HepG2 (cell line): Measurements from ENCODE around the gene FKTN. TPM values are rescaled to one million over a fixed set of nuclear protein-coding genes. Genes with fewer than 3 reads are reported as not detected.

Source experiments
- ATAC-seq: fragments of 200-7000 bp; cut with Tn5 transposase; 3 replicates; pipeline ENCODE4 v1.9.1; 2020; ENCODE audit warnings: mild to moderate bottlenecking, moderate library complexity
- BruUV-seq: library from RNA; stranded (reverse); fragments of 400-500 nt; replicated peaks from 2 replicates; lab custom pipeline; 2021; lab: Mats Ljungman, UMichigan
- CTCF ChIA-PET: fragments of 300-600 bp; formaldehyde crosslinking; extraction: SDS; loops from one replicate; lab custom pipeline; 2021; ENCODE audit warnings: low total read pairs, inconsistent platforms, low intra/inter-chr PET ratio; lab: Yijun Ruan, JAX
- POLR2A ChIA-PET: fragments of 350-600 bp; sonication (Branson Sonifier 250); formaldehyde crosslinking; loops from one replicate; lab custom pipeline; 2020; ENCODE audit warnings: antibody characterized with exemption, inconsistent platforms; lab: Yijun Ruan, JAX
- DNase-seq: peaks from one replicate; pipeline ENCODE4 v3.0.0-alpha.2; 2015; ENCODE audit warnings: low spot score
- FAIRE-seq: peaks from 3 replicates; lab custom pipeline; 2011; peaks lifted over from hg19 to GRCh38; lab: Jason Lieb, UNC
- H2AFZ ChIP-seq: one replicate; pipeline ENCODE4 v1.6.1; 2011; ENCODE audit warnings: low read length, inconsistent platforms
- H3K27ac ChIP-seq: fragments of 300-600 bp; 3 replicates; pipeline ENCODE4 v1.8.0; 2011; ENCODE audit warnings: mixed run types, mild to moderate bottlenecking, mixed read lengths, low read length, inconsistent platforms; ENCODE audit not compliant: insufficient read depth; ENCODE audit errors: extremely low read length
- H3K27me3 ChIP-seq, 2 experiments: fragments of 200-600 bp in 1 of 2; 2 replicates in 1 of 2; 3 replicates in 1 of 2; pipeline versions ENCODE4 v1.6.0 to v1.8.0; 2011; ENCODE audit warnings: low read length in 2 of 2, mild to moderate bottlenecking in 2 of 2, moderate library complexity in 2 of 2, inconsistent platforms in 1 of 2; ENCODE audit not compliant: insufficient read depth in 2 of 2, control insufficient read depth in 1 of 2
- H3K36me3 ChIP-seq, 2 experiments: fragments of 200-600 bp in 1 of 2; replicated peaks in 1 of 2; 2 replicates in 1 of 2; 3 replicates in 1 of 2; pipeline versions ENCODE4 v1.5.1 to v1.8.0; 2011; ENCODE audit warnings: low read length in 2 of 2, inconsistent platforms in 1 of 2; ENCODE audit not compliant: insufficient read depth in 2 of 2, control insufficient read depth in 1 of 2
- H3K4me1 ChIP-seq: 2 replicates; pipeline ENCODE4 v1.5.1; 2012; ENCODE audit warnings: low read length, inconsistent platforms; ENCODE audit not compliant: insufficient read depth
- H3K4me2 ChIP-seq: 2 replicates; pipeline ENCODE4 v1.6.0; 2011; ENCODE audit warnings: low read depth, low read length, inconsistent platforms
- H3K4me3 ChIP-seq, 3 experiments: fragments of 200-600 bp in 1 of 3; sonication (generic), shearing (Covaris generic) in 1 of 3; replicated peaks in 1 of 3; 2 replicates each; pipeline ENCODE4 v1.5.1; 2011 to 2016; ENCODE audit warnings: low read length in 3 of 3, inconsistent platforms in 2 of 3, low read depth in 2 of 3, mild to moderate bottlenecking in 2 of 3, control low read depth in 1 of 3, mixed read lengths in 1 of 3; ENCODE audit not compliant: insufficient read depth in 1 of 3
- H3K79me2 ChIP-seq: one replicate; pipeline ENCODE4 v1.6.1; 2011; ENCODE audit warnings: low read length, inconsistent platforms; ENCODE audit not compliant: insufficient read depth
- H3K9ac ChIP-seq: 2 replicates; pipeline ENCODE4 v1.6.0; 2011; ENCODE audit warnings: mild to moderate bottlenecking, low read depth, low read length, inconsistent platforms; ENCODE audit not compliant: insufficient read depth
- H3K9me3 ChIP-seq: 2 replicates; pipeline ENCODE4 v1.5.1; 2012; ENCODE audit warnings: mild to moderate bottlenecking, low read length
- H4K20me1 ChIP-seq: 2 replicates; pipeline ENCODE4 v1.6.0; 2011; ENCODE audit warnings: inconsistent platforms, mild to moderate bottlenecking, low read length, moderate library complexity; ENCODE audit not compliant: insufficient read depth
- CSRNP1 ChIP-seq: sonication (generic); formaldehyde crosslinking; IDR thresholded peaks from 2 replicates; pipeline ENCODE4 v1.8.1; 2023; ENCODE audit warnings: mild to moderate bottlenecking, missing genetic modification reagents
- NFKBIZ ChIP-seq: IDR thresholded peaks from 2 replicates; pipeline ENCODE4 v1.6.1; 2018; ENCODE audit warnings: missing genetic modification reagents, missing compliant biosample characterization
- PTBP1 ChIP-seq: fragments of 200-400 bp; formaldehyde crosslinking; IDR thresholded peaks from 2 replicates; pipeline ENCODE4 v1.6.1; 2018; ENCODE audit warnings: low read length, low read depth; ENCODE audit not compliant: poor library complexity, severe bottlenecking
- RBFOX2 ChIP-seq: fragments of 200-400 bp; formaldehyde crosslinking; IDR thresholded peaks from 2 replicates; pipeline ENCODE4 v1.6.1; 2017; ENCODE audit warnings: low read depth, mild to moderate bottlenecking, low read length
- ZNF121 ChIP-seq: sonication (generic); formaldehyde crosslinking; IDR thresholded peaks from 2 replicates; pipeline ENCODE4 v1.5.0; 2020; ENCODE audit warnings: mild to moderate bottlenecking, missing genetic modification reagents
- ZNF263 ChIP-seq: sonication (generic); formaldehyde crosslinking; IDR thresholded peaks from 2 replicates; pipeline ENCODE4 v1.4.0; 2020; ENCODE audit warnings: missing genetic modification reagents
- ZNF326 ChIP-seq: sonication (generic); formaldehyde crosslinking; IDR thresholded peaks from 2 replicates; pipeline ENCODE4 v1.4.0; 2020; ENCODE audit warnings: missing genetic modification reagents, borderline replicate concordance
- ZNF432 ChIP-seq: sonication (generic); formaldehyde crosslinking; IDR thresholded peaks from 2 replicates; pipeline ENCODE4 v1.5.0; 2020; ENCODE audit warnings: missing genetic modification reagents, mild to moderate bottlenecking, borderline replicate concordance
- ZNF570 ChIP-seq: sonication (generic); formaldehyde crosslinking; IDR thresholded peaks from 2 replicates; pipeline ENCODE4 v1.4.0; 2020; ENCODE audit warnings: mild to moderate bottlenecking, missing genetic modification reagents, borderline replicate concordance
- ZNF703 ChIP-seq: sonication (generic); formaldehyde crosslinking; IDR thresholded peaks from 2 replicates; pipeline ENCODE4 v1.5.1; 2020; ENCODE audit warnings: missing genetic modification reagents, mild to moderate bottlenecking, moderate library complexity, borderline replicate concordance
- ZNF816 ChIP-seq: sonication (generic); formaldehyde crosslinking; IDR thresholded peaks from 2 replicates; pipeline ENCODE4 v1.8.0; 2022; ENCODE audit warnings: missing genetic modification reagents, mild to moderate bottlenecking, borderline replicate concordance
- in situ Hi-C: cut with HindIII; loops from 2 replicates; pipeline ENCODE4 v1.10.0; 2017; ENCODE audit warnings: low pct_unique_long_range_greater_than_20kb; ENCODE audit not compliant: extremely low pct_ligation_motif_present
- intact Hi-C: fragments of 100-400 bp; cut with micrococcal nuclease; formaldehyde crosslinking; loops from one replicate; pipeline ENCODE4 v1.10.0; 2022; ENCODE audit not compliant: unreplicated experiment
- polyA plus RNA-seq, 8 experiments: library from polyadenylated mRNA; depleted of rRNA in 3 of 8; stranded (reverse) in 7 of 8; unstranded in 1 of 8; fragments of >200 nt; fragmentation: Illumina TruSeq in 4 of 8; extraction: Trizol in 4 of 8; gene quantifications; 2 replicates each; pipeline versions ENCODE4 v1.2.1 to v1.2.3, GENCODE V29; 2011 to 2016; ENCODE audit warnings: low read depth in 4 of 8, missing spikeins in 1 of 8, mixed read lengths in 1 of 8; ENCODE audit not compliant: insufficient read depth in 1 of 8
- total RNA-seq, 5 experiments: library from RNA; depleted of rRNA; stranded (reverse); fragments of >200 nt; fragmentation: Illumina TruSeq; extraction: Trizol; gene quantifications; 2 replicates each; pipeline ENCODE4 v1.2.3, GENCODE V29; 2016; ENCODE audit warnings: low read depth in 1 of 5

The FKTN gene
- total and polyA plus RNA-seq, 2 of the 13 experiments (the other 11 are each of a cell fraction or from before 2014, with no cell fraction given): 7.9 to 13.5 TPM

GRCh38 chr9:105511446-105511845, 46.5 kb upstream of the FKTN start:
- in situ Hi-C loops: no loop called here
- peaks cover 4 to 28% of the 10 kb centered on the region in 2 experiments for H3K36me3 ChIP-seq
- H3K4me3 ChIP-seq: no peak overlapping the region
- H2AFZ ChIP-seq: no peak overlapping the region
- H3K27me3 ChIP-seq: no peaks in the 10 kb centered on the region
- peaks cover 11% of the 10 kb centered on the region for H3K4me1 ChIP-seq
- H3K9me3 ChIP-seq: no peaks in the 10 kb centered on the region
- no TSS peak for BruUV-seq
- POLR2A ChIA-PET: no interaction called here
- H3K9ac ChIP-seq: no peak overlapping the region
- DNase-seq: no peak
- ATAC-seq: no peak
- H4K20me1 ChIP-seq: no peaks in the 10 kb centered on the region
- no peaks in the 10 kb centered on the region for H3K79me2 ChIP-seq
- no peak for TF ChIP-seq ZNF703
- TF ChIP-seq ZNF121 (CRISPR knock-in tag): no peak
- no peak for TF ChIP-seq ZNF816
- TF ChIP-seq RBFOX2: no peak
- TF ChIP-seq ZNF263: no peak
- no peak for TF ChIP-seq ZNF432 (CRISPR knock-in tag)
- TF ChIP-seq CSRNP1 (CRISPR knock-in tag): no peak
- no peak for TF ChIP-seq NFKBIZ (CRISPR knock-in tag)
- TF ChIP-seq ZNF570 (CRISPR knock-in tag): no peak
- TF ChIP-seq ZNF326 (CRISPR knock-in tag): no peak
- no peak for TF ChIP-seq PTBP1
- CTCF ChIA-PET: no interaction called here
- H3K4me2 ChIP-seq: no peak overlapping the region
- no peak for FAIRE-seq
- H3K27ac ChIP-seq: no peak overlapping the region
- intact Hi-C loops: no loop called here
